Cardiac septum (tissue), 1 donor: ENCODE data around the gene ROR1. TPM values are rescaled to one million over a fixed set of nuclear protein-coding genes. Genes with fewer than 3 reads are reported as not detected.

ENCODE experiments used
- DNase-seq: peaks from one replicate; pipeline ENCODE4 v3.0.0-alpha.2; 2020; ENCODE audit warnings: low spot score
- intact Hi-C: fragments of 100-400 bp; cut with DNase I; formaldehyde crosslinking; loops from one replicate; pipeline ENCODE4 v1.14.0; 2022
- total RNA-seq: library from RNA; stranded (reverse); fragmentation: NEBNext Ultra II Directional; extraction: Animal tissue kit (Norgen Biotek cat#: 25700); gene quantifications from one replicate; pipeline ENCODE4 v1.2.1, GENCODE V29; 2021
- donor health status: DM: no; HTN: no; CAD: no.

Gene ROR1
- total RNA-seq, 1 donor from 2014 or later: 34.8 TPM

GRCh38 chr1:63867429-63868176, 93.8 kb downstream of the ROR1 start:
- intact Hi-C loops: no loop called here
- DNase-seq: no peak

DNA sequence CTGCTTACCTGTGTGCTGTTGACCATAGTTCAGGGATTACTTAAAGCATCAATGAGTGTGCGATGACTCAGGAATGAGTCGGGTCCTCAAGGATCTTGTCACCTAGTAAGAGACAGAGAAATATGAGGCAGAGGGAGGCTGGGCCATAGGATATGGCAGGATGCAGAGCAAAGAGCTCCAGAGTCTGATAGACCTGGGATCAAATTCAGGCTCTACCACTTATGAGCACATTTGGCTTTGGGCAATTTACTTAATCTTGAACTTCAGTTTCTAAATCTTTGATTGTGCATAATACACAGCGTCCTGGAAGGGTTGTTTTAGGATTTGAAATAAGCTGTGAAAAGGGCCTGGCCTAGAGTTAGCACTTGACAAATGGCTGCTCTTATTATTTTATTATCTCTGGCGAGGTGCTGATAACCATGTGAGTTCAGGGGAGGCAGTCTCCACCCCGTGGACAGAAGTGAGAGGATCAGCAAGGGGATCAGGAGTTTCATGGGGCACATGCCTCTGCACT, 94.5 kb downstream of the ROR1 start:
- intact Hi-C loops: no loop called here

GRCh38 chr1:63870152-63870551, 96.3 kb downstream of the ROR1 start:
- DNase-seq: no peak
- intact Hi-C loops: no loop called here

More for the DNA sequence above, 94.5 kb downstream of the ROR1 start:
- no peak for DNase-seq

DNA sequence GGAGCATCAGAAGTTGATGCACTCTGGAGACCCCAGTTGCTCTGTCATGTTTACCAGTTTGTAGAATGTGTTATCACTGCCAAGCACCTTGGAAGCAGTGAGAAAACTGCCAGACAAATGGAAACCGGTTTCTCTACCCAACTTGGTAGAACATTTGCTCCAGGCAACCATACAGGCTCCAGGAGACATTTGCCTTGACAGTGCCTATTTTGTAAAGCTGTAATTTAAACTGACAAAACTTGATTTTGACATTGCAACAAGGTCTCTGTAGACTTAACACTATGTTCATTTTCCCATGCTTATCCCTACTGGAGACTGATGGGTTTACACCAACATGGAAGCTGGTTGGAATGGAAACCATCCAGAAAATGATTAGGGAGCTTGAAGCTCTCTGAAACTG, 97.6 kb downstream of the ROR1 start:
- no peak for DNase-seq
- intact Hi-C loops: no loop called here

GRCh38 chr1:63873751-63874150, 99.9 kb downstream of the ROR1 start:
- DNase-seq: no peak
- intact Hi-C loops: no loop called here

DNA sequence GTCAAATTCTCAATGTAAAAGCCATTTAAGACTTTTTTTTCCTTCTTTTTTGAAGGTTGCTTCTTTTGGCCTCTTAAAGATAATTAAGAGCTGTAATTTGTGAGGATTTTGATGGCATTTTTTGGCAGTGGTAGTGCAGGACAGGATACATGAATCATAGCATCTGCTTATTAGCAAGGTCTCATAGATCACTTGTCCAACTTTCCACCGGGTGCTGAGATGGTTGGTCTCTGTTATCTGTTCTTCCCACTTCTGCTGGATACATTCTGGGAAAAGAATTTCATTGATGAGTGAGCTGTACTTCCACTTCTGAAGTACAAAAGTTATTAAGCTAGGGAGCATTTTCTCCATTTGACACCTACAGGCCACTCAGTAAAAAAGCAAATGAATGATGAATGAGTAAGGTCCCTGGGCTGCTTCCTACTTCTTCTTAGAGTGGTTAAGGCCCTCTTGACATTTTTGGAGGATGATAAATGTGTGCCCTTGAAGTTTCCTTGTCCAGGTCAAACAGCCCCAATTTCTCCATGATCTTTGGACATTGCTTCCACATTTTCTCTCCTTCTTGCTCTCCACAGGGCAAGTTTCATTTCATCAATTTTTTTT, 100.6 kb downstream of the ROR1 start:
- intact Hi-C loops: no loop called here
- no peak for DNase-seq

DNA sequence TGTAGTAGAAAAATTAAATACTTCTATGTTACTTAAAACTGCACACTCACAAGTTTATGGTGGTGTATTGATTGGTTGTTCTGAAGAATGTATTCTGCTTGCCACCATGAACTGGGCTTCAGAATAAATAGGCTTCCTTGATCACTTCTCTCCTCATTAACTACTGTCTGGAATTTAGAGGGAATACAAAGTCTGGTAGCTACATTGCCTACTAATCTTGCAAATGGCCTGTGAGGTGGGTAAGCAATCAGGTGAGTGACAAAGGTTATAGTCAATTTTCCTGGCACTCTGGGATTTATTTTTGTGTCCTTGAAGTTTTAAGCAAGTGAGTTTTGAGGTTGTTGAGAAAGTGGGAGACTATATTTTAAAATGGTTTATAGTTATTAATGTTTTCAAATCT, 101.8 kb downstream of the ROR1 start:
- no peak for DNase-seq
- intact Hi-C loops: no loop called here

DNA sequence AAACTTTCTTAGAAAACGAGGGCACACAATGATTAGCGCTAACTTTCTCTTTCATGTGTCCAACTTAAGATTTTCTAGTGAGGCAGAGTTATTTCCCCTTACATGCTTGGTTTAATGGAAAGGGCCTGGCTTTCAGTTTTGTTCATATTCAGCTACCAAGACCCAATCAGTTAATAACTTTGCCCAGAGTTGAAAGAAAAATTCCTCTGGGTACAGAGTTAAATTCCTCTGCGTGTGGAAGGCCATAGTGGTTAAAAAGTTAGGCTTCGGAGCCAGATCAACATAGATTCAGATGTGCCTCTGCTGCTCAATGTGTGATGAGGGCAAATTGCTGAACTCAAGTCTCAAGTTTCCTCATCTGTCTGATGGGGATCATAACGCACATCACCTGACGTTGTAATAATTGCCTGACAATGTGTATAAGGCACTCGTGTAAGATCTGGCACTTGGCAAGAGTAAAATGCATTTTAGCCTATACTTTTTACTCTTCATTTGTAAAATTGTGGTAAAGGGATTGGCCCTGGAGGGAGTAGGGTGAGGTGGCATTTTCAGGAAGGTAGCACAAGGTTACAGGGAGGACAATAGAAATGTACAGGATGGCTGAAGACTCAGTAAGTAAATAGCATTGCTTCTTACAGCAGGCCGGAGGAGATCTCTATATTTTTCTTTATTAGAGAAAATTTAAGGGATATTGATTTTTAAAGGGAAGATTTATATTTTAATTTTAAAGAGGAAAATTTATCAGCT, 103.4 kb downstream of the ROR1 start:
- DNase-seq: no peak
- intact Hi-C loops: no loop called here

GRCh38 chr1:63877816-63878215, 104.0 kb downstream of the ROR1 start:
- intact Hi-C loops: no loop called here
- no peak for DNase-seq

DNA sequence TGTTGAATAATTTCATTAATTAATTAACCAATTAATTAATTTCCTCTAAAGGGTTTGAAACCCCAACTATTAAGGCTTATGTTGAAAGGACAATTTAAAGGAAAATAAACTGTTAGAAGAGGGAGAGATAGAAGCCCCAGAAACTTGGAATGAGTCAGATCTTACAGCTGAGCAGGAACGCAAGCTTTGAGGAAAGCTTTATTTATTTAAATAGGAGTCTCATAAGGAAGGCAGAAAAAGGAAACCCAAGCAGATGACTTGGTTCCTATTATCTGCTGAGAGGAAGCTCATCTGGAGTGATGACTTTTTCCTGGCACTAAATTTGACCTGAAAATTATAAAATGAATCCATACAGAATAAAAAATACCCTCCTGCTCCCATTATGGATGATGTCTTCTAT, 105.1 kb downstream of the ROR1 start:
- no peak for DNase-seq
- intact Hi-C loops: no loop called here

DNA sequence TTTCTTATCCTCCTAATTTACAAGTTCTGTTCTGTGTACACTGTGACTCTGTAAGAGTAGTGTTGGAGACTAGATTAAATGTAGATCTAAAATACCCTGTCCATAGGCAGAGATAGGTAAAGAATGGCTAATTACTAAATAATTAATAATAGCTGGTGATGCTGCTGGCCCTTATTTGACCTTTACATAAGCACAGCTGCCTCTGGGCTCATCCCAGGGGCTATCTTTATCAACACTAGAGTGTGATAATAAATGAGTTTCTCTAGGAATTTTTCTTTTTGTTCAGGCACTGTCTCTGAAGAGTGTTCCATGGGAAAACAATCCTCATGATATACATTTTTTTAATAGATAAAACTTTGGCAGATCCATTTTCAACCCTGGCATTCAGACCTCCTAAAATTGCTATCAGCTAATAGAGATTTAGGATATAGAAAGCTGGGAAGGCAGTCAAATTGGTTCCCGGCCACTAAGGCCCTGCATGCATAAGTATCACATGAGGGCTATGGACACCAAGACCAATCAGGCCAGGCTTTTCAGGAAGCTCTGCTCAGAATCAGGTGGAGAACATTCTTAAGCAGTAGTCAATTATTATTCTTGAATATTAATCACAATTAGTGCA, 107.2 kb downstream of the ROR1 start:
- DNase-seq: no peak
- intact Hi-C loops: no loop called here

- intact Hi-C loops: no loop called here
- no peak for DNase-seq
These were observed 108.4 kb downstream of the ROR1 start for GRCh38 chr1:63882048-63882704.

GRCh38 chr1:63883494-63884235, 109.8 kb downstream of the ROR1 start:
- intact Hi-C loops: no loop called here
- DNase-seq: no peak

- intact Hi-C loops: no loop called here
- DNase-seq: no peak
These were observed 110.7 kb downstream of the ROR1 start for GRCh38 chr1:63884486-63884885.

- intact Hi-C loops: no loop called here
- DNase-seq: no peak
These were observed 112.1 kb downstream of the ROR1 start for GRCh38 chr1:63885899-63886298.

GRCh38 chr1:63886340-63886739, 112.5 kb downstream of the ROR1 start:
- DNase-seq: no peak
- intact Hi-C loops: no loop called here

- intact Hi-C loops: no loop called here
- DNase-seq: no peak
These were observed 114.0 kb downstream of the ROR1 start for GRCh38 chr1:63887809-63888208.

DNA sequence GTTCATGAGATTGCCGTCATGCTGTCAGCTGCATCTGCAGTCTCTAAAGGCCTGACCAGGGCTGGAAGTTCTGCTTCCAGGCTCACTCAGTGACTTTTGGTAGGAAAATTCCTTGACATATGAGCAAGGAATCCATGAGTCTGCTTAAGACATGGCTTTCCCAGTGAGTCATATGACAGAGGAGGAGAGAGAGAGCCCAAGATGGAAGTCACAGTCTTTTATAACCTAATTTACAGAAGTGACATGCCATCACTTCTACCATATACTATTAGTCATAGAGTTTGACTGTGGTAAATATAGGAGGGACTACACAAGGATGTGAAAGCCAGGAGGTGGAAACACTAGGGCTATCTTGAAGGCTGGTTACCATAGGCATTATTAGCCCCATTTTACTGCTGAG, 115.2 kb downstream of the ROR1 start:
- no peak for DNase-seq
- intact Hi-C loops: no loop called here

GRCh38 chr1:63890468-63890867, 116.7 kb downstream of the ROR1 start:
- DNase-seq: no peak
- intact Hi-C loops: no loop called here
